GM18498 (cell line): ENCODE data around the gene PIGR.

Source experiments
- ATAC-seq: cut with Tn5 transposase; IDR thresholded peaks from one replicate; pipeline ENCODE4 v1.9.1; 2021; ENCODE audit warnings: mild to moderate bottlenecking, moderate library complexity; ENCODE audit not compliant: unreplicated experiment

The PIGR gene

DNA sequence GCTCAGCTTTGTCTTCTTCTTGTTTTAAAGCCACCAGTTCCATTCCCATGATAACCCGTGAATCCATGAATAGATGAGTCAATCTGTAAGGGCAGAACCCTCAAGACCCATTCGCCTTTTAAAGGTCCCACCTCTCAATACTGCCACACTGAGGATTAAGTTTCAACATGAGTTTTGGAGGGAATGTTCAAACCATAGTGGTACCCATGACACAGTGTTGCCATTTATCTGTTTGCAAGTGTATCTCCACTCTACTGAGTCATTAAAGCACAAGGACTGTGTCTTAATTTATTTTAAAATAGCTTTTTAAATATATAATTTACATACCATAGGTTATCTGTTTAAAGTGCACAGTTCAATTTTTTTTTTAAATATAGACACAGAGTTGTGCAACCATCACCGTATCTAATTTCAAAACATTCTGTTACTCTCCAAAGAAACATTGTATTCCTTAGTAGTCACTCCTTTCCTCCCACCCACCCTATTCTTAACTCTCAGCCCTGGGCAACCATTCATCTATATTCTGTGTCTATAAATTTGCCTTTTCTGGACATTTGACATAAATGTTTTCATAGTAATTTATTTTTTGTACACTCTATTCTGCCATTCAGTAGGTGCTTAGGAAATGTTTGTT, 53.8 kb downstream of the PIGR start:
- ATAC-seq = no peak

GRCh38 chr1:206891412-206891811, 54.9 kb downstream of the PIGR start:
- ATAC-seq = no peak

- no peak for ATAC-seq
These were observed 55.9 kb downstream of the PIGR start for GRCh38 chr1:206890125-206891060.

DNA sequence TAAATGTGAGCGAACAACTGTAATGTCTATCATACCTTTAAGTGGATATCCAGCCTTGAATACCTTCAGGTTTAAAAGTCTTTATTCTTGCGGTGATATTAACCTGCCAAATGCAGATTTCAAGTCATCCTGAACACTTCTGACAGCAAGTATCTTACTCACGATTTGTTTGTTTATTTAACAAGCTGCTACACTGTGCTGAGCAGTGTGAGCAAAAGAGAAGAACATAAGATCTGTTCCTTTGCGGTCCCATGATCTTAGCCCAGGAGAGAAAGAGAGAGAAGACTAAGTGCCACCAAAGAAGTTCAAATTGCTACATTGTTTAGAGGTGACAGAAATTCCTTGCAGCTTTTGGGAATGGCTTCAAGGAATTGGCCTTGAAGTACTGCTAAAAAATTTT, 58.6 kb downstream of the PIGR start:
- no peak for ATAC-seq

DNA sequence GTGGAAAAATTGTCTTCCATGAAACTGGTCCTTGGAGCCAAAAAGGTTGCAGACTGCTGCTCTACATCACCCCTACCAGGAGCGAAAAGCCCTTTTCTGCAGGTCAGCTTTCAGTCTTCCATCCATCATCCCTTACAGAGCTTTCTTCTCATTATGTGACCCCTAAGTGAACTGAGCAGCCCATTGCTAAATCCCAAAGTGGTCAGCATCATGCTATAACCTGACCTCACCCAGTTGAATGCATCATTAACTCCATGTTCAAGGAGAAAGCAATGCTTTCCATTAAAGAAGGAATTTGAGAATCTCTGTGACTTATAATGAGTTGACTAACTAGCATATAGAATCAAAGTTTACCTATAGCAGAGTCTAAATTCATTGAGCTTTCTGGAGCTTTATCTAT, 59.4 kb downstream of the PIGR start:
- ATAC-seq = no peak

- no peak for ATAC-seq
These were observed 60.8 kb downstream of the PIGR start for GRCh38 chr1:206885341-206886060.

- no peak for ATAC-seq
These were observed 62.4 kb downstream of the PIGR start for GRCh38 chr1:206883876-206884275.

GRCh38 chr1:206883160-206883559, 63.1 kb downstream of the PIGR start:
- no peak for ATAC-seq

GRCh38 chr1:206882555-206882954, 63.7 kb downstream of the PIGR start:
- ATAC-seq = no peak

GRCh38 chr1:206880314-206880713, 66.0 kb downstream of the PIGR start:
- no peak for ATAC-seq
